GM19438 (cell line): ENCODE results near the gene SPDYE4.

Experiments used
- ATAC-seq: cut with Tn5 transposase; IDR thresholded peaks from one replicate; pipeline ENCODE4 v1.9.1; 2021; ENCODE audit warnings: low read depth; ENCODE audit not compliant: unreplicated experiment

The SPDYE4 gene

DNA sequence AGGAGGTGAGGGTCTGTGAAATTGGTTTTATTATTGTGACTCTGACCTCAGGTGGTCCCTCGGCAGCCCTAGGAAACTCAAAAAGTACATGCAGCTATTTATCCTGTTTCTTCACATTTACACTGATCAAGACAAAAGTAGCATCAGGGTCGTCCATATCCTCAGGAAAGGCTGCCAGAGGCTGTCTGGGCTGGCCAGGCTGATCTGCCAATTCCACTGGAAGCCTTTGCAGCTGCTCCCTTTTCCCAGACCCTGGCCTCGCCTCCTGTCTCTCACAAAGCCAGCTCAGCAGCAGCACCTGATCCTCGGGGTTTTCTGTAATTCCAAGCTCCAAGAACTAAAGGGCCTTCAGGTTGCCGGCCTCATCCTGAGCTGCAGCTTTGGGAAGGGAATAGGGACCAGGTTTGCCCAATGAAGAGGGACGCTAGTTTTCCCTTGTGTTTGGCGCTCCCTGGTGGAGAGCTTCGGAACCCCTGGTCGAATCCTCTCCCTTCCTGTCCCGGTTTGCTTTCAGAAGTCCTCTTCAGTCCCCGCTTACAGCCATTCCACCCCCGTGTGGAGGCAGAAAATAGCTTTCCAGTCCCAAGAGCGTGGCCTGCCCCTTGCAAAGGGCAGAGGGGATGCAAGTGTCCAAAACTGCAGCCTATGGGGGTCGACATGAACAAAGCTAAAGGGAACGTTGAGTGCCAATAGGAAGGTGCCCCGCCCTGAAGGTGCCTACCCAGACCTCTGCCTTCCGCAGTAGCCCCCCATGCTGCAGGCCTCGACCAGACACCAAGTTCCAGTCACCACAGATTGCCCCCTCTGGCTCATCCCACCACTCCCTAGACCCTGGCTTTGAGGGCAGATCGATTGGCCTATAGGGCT lies 27.4 kb upstream of the SPDYE4 start:
- no peak for ATAC-seq

DNA sequence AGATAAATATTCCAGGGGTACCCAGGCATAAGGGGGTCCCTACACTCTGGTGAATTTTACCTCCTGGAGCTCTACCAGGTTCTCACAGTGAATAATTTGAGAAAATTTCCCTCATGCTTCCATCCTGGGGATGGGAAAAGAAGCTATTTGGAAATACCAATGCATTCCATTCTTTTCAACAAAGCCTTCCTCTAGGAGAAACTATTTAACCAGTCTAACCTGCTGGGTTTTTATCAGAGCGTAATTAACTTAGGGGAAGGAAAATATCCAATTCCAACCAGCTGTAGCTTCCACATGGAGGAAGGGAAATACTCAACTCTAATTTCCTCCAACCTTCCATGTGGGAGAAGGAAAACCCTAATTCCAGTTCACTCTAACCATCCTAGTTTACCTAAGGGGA lies 23.8 kb upstream of the SPDYE4 start:
- ATAC-seq = no peak

GRCh38 chr17:8781776-8782175 lies 23.4 kb upstream of the SPDYE4 start:
- no peak for ATAC-seq

GRCh38 chr17:8776881-8777280 lies 18.5 kb upstream of the SPDYE4 start:
- no peak for ATAC-seq

- ATAC-seq = no peak
Measured at GRCh38 chr17:8776248-8776647, 17.9 kb upstream of the SPDYE4 start.

DNA sequence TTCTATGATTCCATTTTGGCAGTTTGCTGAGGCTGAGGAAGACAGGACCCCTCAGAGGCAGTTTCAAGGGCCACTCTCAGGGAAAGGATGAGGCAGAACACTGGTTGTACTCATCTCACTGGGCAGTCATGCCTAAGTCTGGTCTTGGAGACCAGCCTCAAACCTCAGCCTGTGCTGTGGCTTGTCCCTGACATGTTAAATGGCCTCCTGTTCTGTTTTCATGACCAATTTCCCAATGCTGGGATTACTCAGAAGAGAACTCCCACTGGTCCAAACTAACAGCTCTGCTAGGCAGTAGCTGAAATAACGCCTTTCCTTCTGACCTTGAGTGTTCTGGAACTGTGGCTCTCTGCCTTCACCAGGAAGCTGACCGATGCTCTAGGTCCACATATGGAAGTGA lies 8.4 kb upstream of the SPDYE4 start:
- ATAC-seq = no peak

- no peak for ATAC-seq
Measured at GRCh38 chr17:8762012-8762411, 3.7 kb upstream of the SPDYE4 start.

- no peak for ATAC-seq
Measured at GRCh38 chr17:8757189-8757588, 1.2 kb downstream of the SPDYE4 start.

DNA sequence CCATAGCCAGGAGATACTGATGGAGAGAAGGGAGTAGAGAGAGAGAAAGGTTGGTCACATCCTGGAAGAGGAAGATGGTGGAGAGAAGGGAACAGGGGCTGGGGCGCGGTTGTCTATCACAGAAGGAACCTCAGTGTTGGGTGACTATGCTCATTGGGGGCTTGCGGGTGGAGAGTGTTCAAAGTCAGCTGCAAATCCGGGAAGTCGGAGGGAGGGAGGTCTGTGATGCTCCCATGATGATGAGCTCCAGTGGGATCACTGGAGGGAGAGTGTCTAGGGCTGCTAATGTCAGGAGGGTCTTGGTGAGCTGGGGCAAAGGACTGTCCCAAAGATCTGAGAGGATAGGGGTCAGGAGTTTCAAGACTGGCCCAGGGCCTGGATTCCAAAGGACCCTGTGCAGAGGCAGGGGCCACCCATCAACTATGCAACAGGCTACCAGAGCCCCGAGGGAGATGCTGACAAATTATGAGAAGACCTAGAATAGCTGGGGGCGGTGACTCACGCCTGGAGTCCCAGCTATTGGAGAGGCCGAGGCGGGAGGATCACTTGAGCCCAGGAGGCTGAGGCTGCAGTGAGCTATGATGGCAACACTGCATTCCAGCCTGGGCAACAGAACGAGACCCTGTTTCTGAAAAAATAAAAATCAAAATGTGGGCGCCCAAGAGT lies 2.6 kb downstream of the SPDYE4 start:
- no peak for ATAC-seq

DNA sequence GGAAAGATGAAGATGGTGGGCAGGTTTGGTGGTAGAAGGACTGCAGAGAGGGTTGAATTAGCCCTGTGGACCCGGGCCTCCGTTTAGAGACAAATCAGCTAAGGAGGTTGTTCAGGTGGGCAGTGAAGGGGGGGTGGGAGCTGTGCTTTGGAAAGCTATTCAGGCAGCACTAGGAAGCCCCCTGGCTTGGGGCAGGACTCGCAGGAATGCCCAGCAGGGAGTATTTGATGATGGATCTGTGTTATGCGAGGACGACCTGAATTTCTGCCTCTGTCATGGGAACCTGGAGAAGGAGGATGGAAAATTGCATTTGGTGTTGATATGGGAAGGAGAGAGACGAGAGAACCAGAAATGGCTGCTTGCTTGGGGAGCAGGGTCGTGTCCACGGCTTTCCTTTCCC lies 3.5 kb downstream of the SPDYE4 start:
- no peak for ATAC-seq

DNA sequence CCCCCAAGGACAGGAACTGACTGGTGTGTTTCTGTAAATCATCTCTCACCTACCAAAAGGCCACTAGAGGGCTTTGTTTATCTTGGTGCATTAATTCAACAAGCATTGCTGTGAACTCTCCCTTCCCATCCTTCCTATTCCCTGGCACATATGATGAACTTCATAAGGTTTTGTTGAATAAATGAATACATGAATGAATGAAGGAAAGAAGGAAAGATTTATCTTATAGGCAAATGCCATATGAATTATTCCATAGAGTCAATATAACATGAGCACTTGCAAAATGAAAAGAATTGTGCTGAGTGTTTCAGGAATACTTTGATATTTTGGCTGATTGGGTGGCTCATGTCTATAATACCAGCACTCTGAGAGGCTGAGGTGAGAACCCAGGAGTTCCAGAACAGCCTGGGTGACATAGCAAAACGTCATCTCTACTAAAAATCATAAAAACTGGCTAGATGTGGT lies 4.3 kb downstream of the SPDYE4 start:
- ATAC-seq = no peak

GRCh38 chr17:8753136-8753975 lies 5.0 kb downstream of the SPDYE4 start:
- no peak for ATAC-seq

GRCh38 chr17:8749616-8750015 lies 8.7 kb downstream of the SPDYE4 start:
- ATAC-seq = no peak

DNA sequence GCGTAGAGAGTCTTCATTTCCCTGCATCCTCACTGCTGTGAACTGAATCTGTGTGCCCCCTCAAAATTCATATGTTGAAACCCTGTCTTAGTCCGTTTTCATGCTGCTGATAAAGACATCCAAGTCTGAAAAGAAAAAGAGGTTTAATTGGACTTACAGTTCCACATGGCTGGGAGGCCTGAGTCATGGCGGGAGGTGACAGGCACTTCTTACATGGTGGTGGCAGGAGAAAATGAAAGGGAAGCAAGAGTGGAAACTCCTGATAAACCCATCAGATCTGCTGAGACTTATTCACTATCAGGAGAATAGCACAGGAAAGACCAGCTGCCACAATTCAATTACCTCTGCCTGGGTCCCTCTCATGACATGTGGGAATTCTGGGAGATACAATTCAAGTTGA lies 10.6 kb downstream of the SPDYE4 start:
- no peak for ATAC-seq

DNA sequence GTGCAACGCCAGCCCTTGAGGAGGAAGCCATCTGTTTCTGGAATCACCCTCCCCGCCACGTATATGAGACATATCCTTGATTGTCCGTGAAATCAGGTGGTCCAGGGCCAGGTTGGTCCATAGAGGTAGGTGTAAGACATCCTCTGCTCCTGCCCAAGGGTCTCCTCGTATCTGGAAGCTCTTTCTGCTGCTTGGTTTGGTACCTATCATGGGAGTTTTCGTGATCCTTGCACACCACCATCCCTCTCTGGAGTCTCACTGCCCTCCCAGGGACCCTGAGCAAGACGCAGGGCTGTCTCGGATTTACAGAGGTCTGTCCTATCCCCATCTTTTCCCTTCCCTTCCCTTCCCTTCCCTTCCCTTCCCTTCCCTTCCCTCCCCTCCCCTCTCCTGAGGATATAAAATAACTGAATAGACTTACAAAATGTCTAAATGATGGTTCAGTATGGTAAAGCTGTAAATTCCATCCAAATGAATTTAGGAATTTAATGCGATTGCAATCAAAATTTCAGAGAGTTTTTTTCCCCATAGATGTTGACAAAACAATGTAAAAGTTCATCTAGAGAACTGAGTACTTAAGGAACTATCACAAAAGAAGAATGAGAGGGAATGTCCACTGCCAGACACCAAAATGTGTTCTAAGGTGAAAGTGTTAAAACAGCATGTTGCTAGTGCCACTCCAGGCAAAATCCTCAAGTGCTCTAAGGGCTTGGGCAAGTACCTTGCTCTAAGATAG lies 11.7 kb downstream of the SPDYE4 start:
- no peak for ATAC-seq

GRCh38 chr17:8745586-8746500 lies 12.5 kb downstream of the SPDYE4 start:
- no peak for ATAC-seq

- ATAC-seq = no peak
Measured at GRCh38 chr17:8744086-8744785, 14.1 kb downstream of the SPDYE4 start.

GRCh38 chr17:8742819-8743218 lies 15.5 kb downstream of the SPDYE4 start:
- no peak for ATAC-seq

- ATAC-seq = no peak
Measured at GRCh38 chr17:8742274-8742673, 16.1 kb downstream of the SPDYE4 start.
